IPS DF 6.9 (cell line): ENCODE measurements around the gene ANP32A.

Experiments used
- DNase-seq: peaks from one replicate; pipeline ENCODE4 v3.0.0-alpha.2; 2013; ENCODE audit warnings: low read depth, low spot score
- H3K27ac ChIP-seq: one replicate; pipeline ENCODE4 v1.5.1; 2013; ENCODE audit warnings: low read length, control low read depth
- H3K27me3 ChIP-seq: 2 replicates; pipeline ENCODE4 v1.6.1; 2013; ENCODE audit warnings: mild to moderate bottlenecking, low read length; ENCODE audit not compliant: control insufficient read depth, insufficient read depth
- H3K36me3 ChIP-seq: 2 replicates; pipeline ENCODE4 v1.6.1; 2013; ENCODE audit warnings: low read length; ENCODE audit not compliant: control insufficient read depth, insufficient read depth
- H3K4me1 ChIP-seq: 2 replicates; pipeline ENCODE4 v1.6.1; 2013; ENCODE audit warnings: low read length; ENCODE audit not compliant: control insufficient read depth, insufficient read depth
- H3K4me3 ChIP-seq: 2 replicates; pipeline ENCODE4 v1.5.1; 2013; ENCODE audit warnings: mild to moderate bottlenecking, low read length
- H3K9me3 ChIP-seq: 2 replicates; pipeline ENCODE4 v1.6.1; 2013; ENCODE audit warnings: low read length, inconsistent platforms; ENCODE audit not compliant: control insufficient read depth, insufficient read depth
- WGBS: extraction: QIAGEN DNeasy Blood & Tissue Kit; methylation state at CpG from one replicate; pipeline ENCODE4 v1.1.7; 2013; ENCODE audit warnings: mixed read lengths, missing lambda C conversion rate; ENCODE audit not compliant: insufficient read length, insufficient coverage; 5-methylcytosine and 5-hydroxymethylcytosine counted together

ANP32A gene

DNA sequence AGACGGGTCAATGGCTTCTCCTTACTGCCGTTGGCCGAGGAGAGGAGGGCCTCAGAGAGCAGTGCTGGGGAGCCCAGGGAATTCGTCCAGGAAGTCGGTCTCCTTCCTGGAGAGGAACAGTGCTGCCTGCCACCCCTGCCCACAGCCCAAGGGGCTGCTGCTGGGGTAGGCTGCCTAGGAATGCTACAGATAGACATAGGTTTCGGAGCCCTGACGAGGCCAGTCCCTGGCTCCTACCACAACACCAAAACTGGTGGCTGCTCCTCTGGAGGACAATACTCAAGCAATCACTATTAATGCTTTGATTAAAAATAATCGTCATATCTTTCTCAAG lies 30.5 kb downstream of the ANP32A start:
- 0 out of 2 replicates have a peak, but pooled peaks cover 5% of the 10 kb centered on the region for H3K36me3 ChIP-seq
- H3K27me3 ChIP-seq = no peaks in the 10 kb centered on the region
- no CpG with 5 or more reads among the region's 8 CpGs for WGBS
- DNase-seq = no peak
- H3K9me3 ChIP-seq = no peaks in the 10 kb centered on the region
- H3K4me3 ChIP-seq = no peak overlapping the region
- no peak overlapping the region for H3K27ac ChIP-seq
- H3K4me1 ChIP-seq = peaks cover 30% of the 10 kb centered on the region

DNA sequence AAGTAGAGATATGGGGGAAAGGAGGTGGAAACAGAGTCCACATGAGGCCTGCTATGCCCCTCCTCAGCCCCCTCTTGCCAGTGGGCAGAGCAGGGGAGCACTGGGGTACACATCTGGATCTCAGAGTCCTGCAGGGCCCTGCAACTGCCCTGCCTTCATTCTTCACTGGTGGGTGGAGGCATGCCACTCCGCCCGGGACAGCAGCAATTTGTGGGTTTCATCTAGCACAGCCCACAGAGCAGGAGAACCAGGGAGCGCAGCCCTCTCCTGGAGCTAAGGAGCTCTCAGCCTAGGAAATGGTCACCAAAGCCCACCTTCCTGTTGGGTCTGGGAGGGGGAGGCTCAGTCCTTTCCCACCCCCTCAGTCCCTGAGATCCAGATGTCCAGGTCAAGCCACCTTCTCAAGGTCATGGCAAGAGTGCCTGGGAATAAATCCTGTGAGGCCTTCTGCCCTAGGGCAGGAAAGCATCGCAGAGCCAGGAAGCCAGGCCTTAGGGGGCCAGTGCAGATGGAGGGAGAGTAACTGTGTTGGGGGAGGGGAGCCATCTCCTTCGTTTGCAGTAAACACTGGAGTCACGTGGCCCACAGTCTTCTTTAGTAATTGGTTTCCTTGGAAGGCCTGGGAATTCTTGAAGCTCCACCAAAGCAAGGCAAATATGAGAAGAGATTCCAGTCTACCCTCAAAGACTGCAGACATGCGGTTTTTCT lies 31.0 kb downstream of the ANP32A start:
- H3K27ac ChIP-seq = no peak overlapping the region
- no CpG with 5 or more reads among the region's 7 CpGs for WGBS
- H3K4me3 ChIP-seq = no peak overlapping the region
- no peaks in the 10 kb centered on the region for H3K27me3 ChIP-seq
- 0 out of 2 replicates have a peak, but pooled peaks cover 5% of the 10 kb centered on the region for H3K36me3 ChIP-seq
- peak; percentile 22 for DNase-seq
- H3K9me3 ChIP-seq = no peaks in the 10 kb centered on the region
- H3K4me1 ChIP-seq = peaks cover 28% of the 10 kb centered on the region

DNA sequence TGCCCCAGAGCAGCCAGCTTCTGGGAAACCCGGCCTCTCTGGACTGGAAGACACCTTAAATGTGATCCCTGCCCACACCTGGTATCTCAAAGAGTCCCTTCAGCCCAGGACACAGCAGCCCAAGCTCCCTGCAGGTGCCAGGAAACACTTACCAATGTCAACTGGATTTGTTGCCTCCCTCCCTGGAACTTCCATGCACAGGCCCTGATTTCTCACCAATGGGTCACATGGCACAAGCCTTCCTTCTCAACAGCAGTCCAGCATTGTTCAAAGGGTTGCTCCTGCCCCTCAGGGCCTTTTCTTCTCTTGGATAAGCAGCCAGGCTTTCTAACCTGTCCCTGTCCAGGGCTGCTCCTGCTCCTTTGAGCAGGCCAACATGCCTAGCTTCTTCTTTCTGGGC lies 31.6 kb downstream of the ANP32A start:
- Histone ChIP-seq H3K36me3 (peaks cover 10% of the 10 kb centered on the region; the same call in 1 of the 2 replicates), H3K4me1 (peaks cover 28% of the 10 kb centered on the region), H3K9me3 (no peaks in the 10 kb centered on the region), H3K27me3 (no peaks in the 10 kb centered on the region), H3K27ac (no peak overlapping the region), H3K4me3 (no peak overlapping the region)
- DNase-seq = no peak
- no CpG with 5 or more reads among the region's 1 CpG for WGBS

DNA sequence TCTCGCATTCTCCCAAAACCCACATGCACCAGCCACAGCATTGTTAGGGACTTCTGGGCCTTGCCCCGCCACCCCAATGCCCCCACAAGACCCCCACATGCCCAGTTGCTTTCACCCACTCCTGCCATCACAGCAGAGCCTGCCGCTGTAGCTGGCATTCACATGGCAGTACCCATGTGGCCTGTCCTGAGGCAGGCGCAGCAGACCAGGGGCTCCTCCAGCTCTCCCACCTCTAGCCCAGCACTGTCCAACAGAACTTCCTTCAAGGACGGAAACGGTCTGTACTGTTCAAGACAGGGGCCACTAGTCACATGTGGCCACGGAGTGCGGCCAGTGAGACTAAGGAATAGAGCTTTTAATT lies 32.5 kb downstream of the ANP32A start:
- Histone ChIP-seq H3K27me3 (no peaks in the 10 kb centered on the region), H3K4me1 (peaks cover 25% of the 10 kb centered on the region), H3K36me3 (peaks cover 11% of the 10 kb centered on the region; the same call in 1 of the 2 replicates), H3K9me3 (no peaks in the 10 kb centered on the region), H3K4me3 (no peak overlapping the region), H3K27ac (no peak overlapping the region)
- DNase-seq = no peak
- no CpG with 5 or more reads among the region's 8 CpGs for WGBS

DNA sequence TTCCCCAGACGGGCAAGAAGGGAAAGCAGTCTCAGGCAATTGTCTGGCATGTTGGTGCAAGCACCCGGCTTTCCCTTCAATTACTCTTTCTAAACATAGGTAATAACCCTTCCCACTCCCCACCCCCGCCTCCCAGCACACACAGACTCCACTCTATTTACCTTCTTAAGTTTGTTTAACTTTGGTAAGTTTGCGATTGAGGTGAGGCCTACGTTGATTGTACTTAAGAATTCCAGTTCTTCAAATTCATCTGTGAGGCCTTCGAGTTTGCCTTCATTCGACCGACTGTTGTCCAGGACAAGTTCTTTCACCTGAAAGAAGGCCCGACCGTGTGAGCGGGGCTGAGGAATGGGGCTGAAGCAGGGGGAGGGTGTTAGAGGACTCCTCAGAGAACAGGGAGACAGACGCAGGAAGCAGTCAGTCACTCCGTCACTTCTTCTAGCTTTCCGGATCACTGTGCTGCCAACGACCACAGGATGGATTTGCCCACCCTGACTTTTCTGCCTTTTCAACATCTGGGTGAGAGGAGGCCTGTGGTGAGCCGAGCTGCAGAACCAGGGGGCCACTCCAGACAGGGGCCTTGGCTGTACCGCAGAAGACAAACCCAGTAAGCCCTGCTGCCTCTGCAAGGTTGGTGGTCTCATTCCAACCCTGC lies 33.0 kb downstream of the ANP32A start:
- Histone ChIP-seq H3K4me1 (peaks cover 22% of the 10 kb centered on the region), H3K36me3 (peaks cover 11% of the 10 kb centered on the region; the same call in 1 of the 2 replicates), H3K27me3 (no peaks in the 10 kb centered on the region), H3K4me3 (no peak overlapping the region), H3K9me3 (no peaks in the 10 kb centered on the region), H3K27ac (no peak overlapping the region)
- no peak for DNase-seq
- WGBS = no CpG with 5 or more reads among the region's 17 CpGs

DNA sequence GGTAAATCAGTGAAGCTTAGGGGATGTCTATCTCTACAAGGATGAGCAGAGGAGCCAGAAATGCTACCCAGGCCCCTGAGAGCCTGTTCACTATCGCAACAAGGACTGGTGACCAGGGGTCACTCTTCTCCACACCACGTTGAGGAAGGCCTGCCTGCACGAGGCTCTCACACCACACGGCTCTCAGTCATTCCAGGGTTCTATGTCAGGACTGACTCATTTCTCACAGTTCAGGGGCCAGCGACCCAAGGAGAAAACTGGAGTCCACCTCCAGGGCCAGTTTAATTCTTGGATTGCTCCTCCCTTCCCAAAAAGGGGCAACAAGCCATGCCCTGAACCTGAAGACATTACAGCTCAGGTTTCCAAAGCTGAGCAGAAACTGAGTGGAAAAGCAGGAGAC lies 33.9 kb downstream of the ANP32A start:
- Histone ChIP-seq H3K27me3 (no peaks in the 10 kb centered on the region), H3K4me3 (no peak overlapping the region), H3K27ac (no peak overlapping the region), H3K9me3 (no peaks in the 10 kb centered on the region), H3K4me1 (peaks cover 20% of the 10 kb centered on the region), H3K36me3 (peaks cover 11% of the 10 kb centered on the region; the same call in 1 of the 2 replicates)
- WGBS = no CpG with 5 or more reads among the region's 5 CpGs
- DNase-seq = no peak

DNA sequence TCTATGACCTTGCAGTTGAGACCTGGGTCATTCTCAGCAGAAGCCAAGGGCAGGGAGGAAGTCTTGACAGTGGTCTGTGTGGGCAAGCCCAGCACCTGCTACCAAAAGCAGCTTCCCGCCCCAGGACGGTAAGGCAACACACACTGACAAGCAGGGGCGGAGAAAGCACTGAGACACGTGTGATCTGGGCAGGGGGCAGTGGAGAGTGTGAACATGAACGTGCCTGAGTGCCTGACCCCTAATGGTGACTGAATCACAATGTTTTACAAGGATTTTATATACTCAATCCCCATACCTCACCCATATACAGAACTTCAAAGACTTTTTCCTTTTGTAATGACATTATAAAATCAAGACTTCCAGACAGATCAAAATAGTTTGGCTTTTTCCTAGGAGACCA lies 35.2 kb downstream of the ANP32A start:
- Histone ChIP-seq H3K9me3 (no peaks in the 10 kb centered on the region), H3K4me1 (peaks cover 11% of the 10 kb centered on the region), H3K27ac (no peak overlapping the region), H3K4me3 (no peak overlapping the region), H3K27me3 (no peaks in the 10 kb centered on the region), H3K36me3 (peaks cover 15% of the 10 kb centered on the region; the same call in 1 of the 2 replicates)
- no CpG with 5 or more reads among the region's 5 CpGs for WGBS
- DNase-seq = no peak

DNA sequence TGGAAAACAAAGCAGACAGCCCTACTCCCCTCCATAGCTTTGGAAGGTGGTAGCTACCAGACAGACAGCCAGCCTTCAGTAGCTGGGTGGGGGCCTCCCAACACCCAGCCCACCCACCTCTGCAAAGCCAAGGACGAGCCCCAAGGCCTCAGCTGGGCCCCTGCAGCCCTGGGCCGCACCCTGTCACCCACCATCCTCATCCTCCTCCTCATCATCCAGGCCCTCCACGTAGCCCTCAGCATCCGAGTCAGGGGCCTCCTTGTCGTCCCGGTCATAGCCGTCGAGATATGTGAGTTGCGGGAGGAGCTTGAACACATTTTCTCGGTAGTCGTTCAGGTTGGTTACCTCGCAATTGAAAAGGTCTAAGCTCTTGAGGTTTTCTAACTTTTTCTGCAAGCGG lies 36.5 kb downstream of the ANP32A start:
- Histone ChIP-seq H3K27ac (no peak overlapping the region), H3K27me3 (no peaks in the 10 kb centered on the region), H3K4me3 (no peak overlapping the region), H3K36me3 (peaks cover 17% of the 10 kb centered on the region; the same call in 1 of the 2 replicates), H3K4me1 (peaks cover under 1% of the 10 kb centered on the region; the same call in 1 of the 2 replicates), H3K9me3 (no peaks in the 10 kb centered on the region)
- DNase-seq = no peak
- WGBS = no CpG with 5 or more reads among the region's 13 CpGs

DNA sequence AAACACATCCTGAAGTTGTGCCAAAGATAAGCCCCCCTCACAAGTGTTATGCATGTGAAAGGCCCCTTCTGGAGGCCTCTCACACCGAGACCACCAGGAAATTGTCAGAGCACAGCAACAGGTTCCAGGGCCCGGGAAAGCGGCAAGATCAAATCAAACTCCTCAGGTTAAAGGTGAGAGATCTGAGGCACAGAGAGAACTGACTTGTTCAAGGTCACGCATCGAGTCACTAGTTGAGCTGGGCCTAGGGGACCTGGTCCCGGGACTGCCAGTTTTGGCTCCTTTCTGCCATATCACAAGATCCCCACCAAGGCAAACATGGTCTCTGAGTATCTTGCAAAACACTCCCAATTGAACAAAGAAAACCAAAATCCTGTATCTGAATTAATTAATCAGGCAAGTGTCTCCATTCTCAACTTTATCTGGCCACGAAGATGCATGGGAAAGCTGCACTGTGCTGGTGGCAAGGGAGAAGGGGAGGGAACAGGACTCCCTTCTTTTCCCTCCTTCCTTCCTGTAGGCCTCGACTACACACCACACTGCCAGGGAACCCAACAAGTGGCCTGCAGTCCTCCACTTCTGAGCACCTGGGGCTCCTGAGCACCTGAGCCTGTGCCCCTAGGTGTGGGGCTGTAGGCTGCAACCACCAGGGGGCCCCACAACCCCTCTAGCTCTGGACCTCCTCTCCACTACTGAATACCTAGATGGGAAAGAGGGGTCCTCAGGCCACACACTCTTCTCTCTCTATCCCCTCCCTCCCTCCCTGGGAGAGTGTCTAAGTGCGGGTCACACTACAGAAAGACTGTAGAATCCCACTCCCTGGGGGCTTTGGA lies 37.3 kb downstream of the ANP32A start:
- H3K4me1 ChIP-seq = no peaks in the 10 kb centered on the region; the same call in 1 of the 2 replicates
- peak; percentile 54 for DNase-seq
- H3K4me3 ChIP-seq = no peak overlapping the region
- H3K36me3 ChIP-seq = peaks cover 17% of the 10 kb centered on the region; the same call in 1 of the 2 replicates
- no peak overlapping the region for H3K27ac ChIP-seq
- no peaks in the 10 kb centered on the region for H3K9me3 ChIP-seq
- no CpG with 5 or more reads among the region's 9 CpGs for WGBS
- no peaks in the 10 kb centered on the region for H3K27me3 ChIP-seq

DNA sequence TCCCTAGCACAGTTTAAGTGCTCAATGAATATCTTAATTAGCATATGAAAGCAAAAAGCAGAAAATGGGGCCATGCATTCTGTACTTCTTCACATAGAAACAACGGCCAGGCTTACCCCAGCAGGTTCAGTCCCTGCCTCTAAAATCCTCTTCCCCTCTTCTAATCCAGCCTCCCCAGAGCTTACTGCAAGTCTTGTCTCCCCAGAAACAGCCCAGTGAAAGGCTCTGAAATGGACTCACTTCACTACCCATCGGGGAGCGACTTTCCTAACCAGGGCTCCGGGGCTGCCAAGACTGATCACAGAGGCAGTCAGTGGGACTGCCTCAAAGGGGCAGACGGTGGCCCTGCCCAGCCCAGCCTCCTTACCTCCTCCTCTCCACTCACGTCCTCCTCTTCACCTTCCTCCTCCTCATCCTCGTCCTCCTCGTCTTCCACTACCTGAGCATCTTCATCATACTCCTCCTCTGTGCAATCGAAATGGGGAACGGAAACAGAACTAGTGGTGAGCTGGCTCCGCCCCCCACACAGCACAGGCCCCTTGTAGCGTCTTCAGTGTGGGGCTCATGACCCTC lies 38.0 kb downstream of the ANP32A start:
- no peaks in the 10 kb centered on the region for H3K27me3 ChIP-seq
- 100% methylated on average over 3 of the region's 12 CpGs for WGBS
- H3K9me3 ChIP-seq = no peaks in the 10 kb centered on the region
- no peak overlapping the region for H3K27ac ChIP-seq
- DNase-seq = no peak
- no peaks in the 10 kb centered on the region; the same call in 1 of the 2 replicates for H3K4me1 ChIP-seq
- H3K4me3 ChIP-seq = no peak overlapping the region
- H3K36me3 ChIP-seq = peaks cover 14% of the 10 kb centered on the region; the same call in 1 of the 2 replicates
